ENCODE data around the gene NECAB2. TPM values are rescaled to one million over a fixed set of nuclear protein-coding genes. Genes with fewer than 3 reads are reported as not detected.
A peak's percentile ranks its signal among the peaks of the same experiment; 100 is the strongest.

The NECAB2 gene
- total and polyA plus RNA-seq, 2 of the 8 experiments (the other 6 are each of a cell fraction or from before 2014, with no cell fraction given) = 3.6 to 4.2 TPM

DNA sequence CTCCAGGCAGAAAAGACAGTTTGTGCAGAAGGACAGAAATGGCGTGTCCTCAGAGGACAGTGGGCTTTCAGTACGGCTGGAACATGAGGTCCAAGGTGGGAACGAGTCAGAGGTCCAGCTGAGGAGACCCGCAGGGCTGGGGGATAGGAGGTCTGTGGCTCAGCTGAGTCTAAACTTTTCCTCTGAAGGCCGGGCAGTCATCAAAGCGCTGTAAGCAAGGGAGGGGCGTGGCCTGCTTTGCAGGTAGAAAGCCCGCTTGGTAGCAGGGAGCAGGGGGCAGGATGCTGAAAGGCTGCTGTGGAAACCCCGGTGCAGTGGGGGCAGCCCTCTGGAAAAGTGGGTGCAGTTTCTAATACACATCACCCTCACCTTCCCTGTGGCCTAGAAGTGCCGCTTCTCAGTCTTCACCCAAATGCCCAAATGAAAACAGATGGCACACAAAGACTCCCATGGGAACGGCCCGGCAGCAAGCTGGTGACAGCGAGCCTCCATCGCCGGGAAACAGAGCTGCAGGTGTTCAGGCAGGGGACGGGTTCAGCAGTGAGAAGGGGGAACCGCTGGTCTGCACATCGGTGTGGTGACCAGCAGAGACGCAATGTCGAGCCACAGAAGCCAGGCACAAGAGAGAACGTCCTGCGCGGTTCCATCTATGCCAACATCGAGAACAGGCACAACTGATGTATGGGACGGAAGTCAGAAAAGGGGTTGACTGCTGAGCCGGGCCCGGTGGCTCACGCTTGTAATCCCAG is 27.2 kb upstream of the NECAB2 start:
- no peaks in the 10 kb centered on the region; a peak in 2 of 7 replicates for H3K27me3 ChIP-seq (replicated peaks in 1 of 4; ENCODE audit: control insufficient read depth in 3 of 4, extremely low read depth in 1 of 4, insufficient read depth in 3 of 4, low read length in 3 of 4)
- 88% methylated on average over 25 of the region's 28 CpGs; no CpG with 5 or more reads in 1 of the 2 experiments for WGBS, 2 experiments (ENCODE audit: extremely low coverage in 1 of 2, insufficient coverage in 1 of 2, insufficient read length in 1 of 2, insufficient replicate concordance in 2 of 2, low coverage in 1 of 2, low lambda C conversion rate in 2 of 2, missing lambda C conversion rate in 1 of 2)
- H4K5ac ChIP-seq (ENCODE audit: insufficient read length, low read depth, low read length) = no peak overlapping the region
- no peak overlapping the region for H2AK5ac ChIP-seq (ENCODE audit: low read depth, low read length)
- H4K91ac ChIP-seq (replicated peaks; ENCODE audit: insufficient read length, low read length) = no peak overlapping the region
- no peak overlapping the region for H3K27ac ChIP-seq (ENCODE audit: low read depth, low read length)
- no peak overlapping the region for H3K23ac ChIP-seq (ENCODE audit: insufficient read length)
- H3K9ac ChIP-seq (replicated peaks in 1 of 4; ENCODE audit: extremely low read depth in 1 of 4, low read depth in 3 of 4, low read length in 3 of 4) = no peak overlapping the region
- peaks cover 0 to 8% of the 10 kb centered on the region in 2 experiments for H4K20me1 ChIP-seq (replicated peaks in 1 of 2; ENCODE audit: control insufficient read depth in 1 of 2, insufficient read depth in 2 of 2, low read length in 2 of 2)
- H3K79me2 ChIP-seq (ENCODE audit: control insufficient read depth in 1 of 2, insufficient read depth in 2 of 2, low read length in 2 of 2) = no peaks in the 10 kb centered on the region
- no peak overlapping the region; the same call in 1 of the 2 replicates for H4K8ac ChIP-seq (ENCODE audit: extremely low read depth, insufficient read depth, low read length)
- DNase-seq (ENCODE audit: low read depth in 1 of 2, low spot score in 2 of 2) (no peak), FAIRE-seq (no peak)
- no peaks in the 10 kb centered on the region for H3K9me3 ChIP-seq (ENCODE audit: insufficient read depth in 2 of 2, low read depth in 1 of 2, low read length in 1 of 2)
- H3K56ac ChIP-seq (replicated peaks; ENCODE audit: insufficient read length, low read depth, low read length) = no peak overlapping the region
- no peak overlapping the region for H3K4me2 ChIP-seq (ENCODE audit: insufficient read depth in 1 of 2, low read depth in 2 of 2, low read length in 2 of 2)
- no peak overlapping the region; the same call in 1 of the 2 replicates for H3K18ac ChIP-seq (ENCODE audit: extremely low read depth, low read length)
- H3K36me3 ChIP-seq (ENCODE audit: control insufficient read depth in 2 of 4, insufficient read depth in 4 of 4, low read length in 3 of 4) = no peaks in the 10 kb centered on the region
- H2AFZ ChIP-seq (ENCODE audit: low read length) = no peak overlapping the region
- H3K4me1 ChIP-seq (replicated peaks in 1 of 4; ENCODE audit: control insufficient read depth in 3 of 4, insufficient read depth in 4 of 4, low read length in 3 of 4) = peaks cover 0 to 5% (median 3%) of the 10 kb centered on the region in 4 experiments; a peak in 3 of 7 replicates
- H2BK20ac ChIP-seq (ENCODE audit: low read length) = no peak overlapping the region
- H3K14ac ChIP-seq (ENCODE audit: insufficient read length) = no peak overlapping the region
- peak overlapping the region; percentile 23; the same call in 1 of the 2 replicates for H2BK12ac ChIP-seq (ENCODE audit: low read depth, low read length)
- H3K23me2 ChIP-seq (ENCODE audit: low read depth, low read length) = no peaks in the 10 kb centered on the region
- CTCF ChIA-PET (ENCODE audit: partially characterized antibody) = interaction anchor here (1.4 kb wide), 1 partner anchor 17 kb away, joined by 3 read pairs; no protein-coding TSS in a partner anchor
- H2BK5ac ChIP-seq (ENCODE audit: low read depth, low read length) = no peak overlapping the region
- POLR2A ChIA-PET (ENCODE audit: partially characterized antibody) = interaction anchor here (1.6 to 1.7 kb wide), 2 partner anchors 13 to 14 kb away, joined by 3 to 5 read pairs; no protein-coding TSS in a partner anchor
- H3K4me3 ChIP-seq (ENCODE audit: extremely low read depth in 1 of 4, insufficient read depth in 2 of 4, low read depth in 3 of 4, low read length in 4 of 4) = no peak overlapping the region
- H2BK15ac ChIP-seq (ENCODE audit: low read length) = no peak overlapping the region
- no peak overlapping the region for H2BK120ac ChIP-seq (replicated peaks; ENCODE audit: low read depth, low read length)
- no peak overlapping the region for H3K4ac ChIP-seq (replicated peaks; ENCODE audit: insufficient read length, low read depth, low read length)
- no peak for TF ChIP-seq EP300 (IDR thresholded peaks at IDR 0.05; ENCODE audit: borderline replicate concordance in 1 of 2, low read depth in 2 of 2, low read length in 2 of 2)
- TF ChIP-seq, protein P1, sequence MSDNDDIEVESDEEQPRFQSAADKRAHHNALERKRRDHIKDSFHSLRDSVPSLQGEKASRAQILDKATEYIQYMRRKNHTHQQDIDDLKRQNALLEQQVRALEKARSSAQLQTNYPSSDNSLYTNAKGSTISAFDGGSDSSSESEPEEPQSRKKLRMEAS (IDR thresholded peaks at IDR 0.05) = no peak
- no peak for TF ChIP-seq SP4 (IDR thresholded peaks at IDR 0.05; ENCODE audit: low read length)
- no peak for TF ChIP-seq POU5F1 (IDR thresholded peaks at IDR 0.05; ENCODE audit: low read depth, low read length)
- TF ChIP-seq RAD21 (IDR thresholded peaks at IDR 0.05 in 1 of 2, conservative IDR thresholded peaks at IDR 0.05 in 1 of 2; ENCODE audit: low read depth in 2 of 2, low read length in 2 of 2) = no peak
- TF ChIP-seq SIX5 (IDR thresholded peaks at IDR 0.05; ENCODE audit: low read depth, low read length) = no peak
- no peak for TF ChIP-seq BRCA1 (IDR thresholded peaks at IDR 0.05; ENCODE audit: low read depth, low read length)
- no peak for TF ChIP-seq POLR2AphosphoS5 (IDR thresholded peaks at IDR 0.05; ENCODE audit: low read depth, low read length)
- TF ChIP-seq TEAD4 (IDR thresholded peaks at IDR 0.05; ENCODE audit: low read depth, low read length) = no peak
- no peak for TF ChIP-seq CTBP2 (IDR thresholded peaks at IDR 0.05; ENCODE audit: borderline replicate concordance, insufficient read depth, insufficient read length, low read length)
- TF ChIP-seq SAP30 (IDR thresholded peaks at IDR 0.05; ENCODE audit: insufficient read depth, insufficient replicate concordance, low read length) = no peak
- TF ChIP-seq GTF2F1 (IDR thresholded peaks at IDR 0.05; ENCODE audit: borderline replicate concordance, low read depth, low read length) = no peak
- no peaks in the 10 kb centered on the region for H3K79me1 ChIP-seq (ENCODE audit: low read depth, low read length)
